Right lobe of liver (tissue), 4 donors: ENCODE measurements around the gene SPSB3.

Experiments
- CTCF ChIP-seq, 4 donors: fragments of 200-600 bp in 3 of 4; fragments of 450-650 bp in 1 of 4; IDR thresholded peaks; one replicate each; pipeline versions ENCODE4 v1.5.1 to v1.8.0; 2016 to 2022; ENCODE audit warnings: antibody characterized with exemption in 4 of 4, mild to moderate bottlenecking in 2 of 4
- POLR2A ChIP-seq: fragments of 450-650 bp; IDR thresholded peaks from one replicate; pipeline ENCODE4 v1.6.1; 2017; ENCODE audit warnings: antibody characterized with exemption, mild to moderate bottlenecking
- donor health status: DM: no; HTN: no; CAD: no.
- donor health status: DM: no; HTN: no; CAD: no.
- donor health status: DM: no; HTN: yes; CAD: no.

DNA sequence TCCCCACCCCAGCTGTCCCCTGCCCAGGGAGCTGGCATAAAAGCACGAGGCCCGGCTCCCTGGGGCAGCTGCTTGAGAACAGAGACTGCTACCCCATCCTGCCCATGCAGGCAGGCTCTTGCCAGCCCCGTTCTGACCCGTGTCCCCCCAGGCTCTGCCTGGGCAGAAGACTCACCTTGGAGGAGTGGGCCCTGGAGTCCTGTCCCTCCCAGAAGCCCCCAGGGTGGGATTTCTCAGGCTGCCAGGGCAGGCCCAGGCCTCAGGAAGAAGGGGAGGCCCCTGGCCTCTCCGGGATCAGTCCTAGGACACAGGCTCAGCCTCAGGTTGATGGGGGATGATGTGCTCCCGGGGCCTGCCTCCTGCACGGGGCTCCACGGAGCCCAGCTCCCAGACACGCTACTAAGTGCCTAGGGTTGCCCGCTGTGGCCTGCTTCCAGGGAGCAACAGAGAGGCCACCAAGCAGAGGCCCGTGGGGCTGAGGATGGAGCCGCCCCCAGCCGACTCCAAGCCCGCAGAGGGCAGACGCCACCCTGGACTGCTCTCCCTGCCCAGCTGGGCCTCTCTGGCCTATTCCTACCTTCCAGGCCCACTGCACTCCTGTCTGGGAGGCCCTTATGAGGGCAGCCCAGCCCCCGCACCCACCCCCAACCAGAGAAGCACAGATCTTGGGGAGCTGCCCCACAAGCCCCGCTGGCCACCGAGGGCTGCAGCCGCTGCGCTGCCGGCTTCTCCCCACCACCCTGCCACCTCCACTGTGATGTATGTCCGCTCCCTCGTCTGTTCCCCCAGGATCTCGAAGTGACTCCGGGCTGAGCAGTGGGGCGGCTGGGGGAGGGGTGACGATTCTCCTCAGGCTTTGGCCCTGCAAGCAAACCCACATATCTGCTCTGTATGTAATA lies 12.7 kb downstream of the SPSB3 start:
- TF ChIP-seq CTCF (IDR thresholded peaks at IDR 0.05): no peak
- TF ChIP-seq POLR2A: no peak
